Vagina (tissue), 2 donors: ENCODE results near the gene CENPX.

Experiments
- CTCF ChIP-seq, 3 experiments: fragments of 450-650 bp in 2 of 3; fragments of 200-600 bp in 1 of 3; sonication (generic) in 1 of 3; IDR thresholded peaks; one replicate each; pipeline ENCODE4 v1.5.1; 2017 to 2019; ENCODE audit warnings: antibody characterized with exemption in 3 of 3, mild to moderate bottlenecking in 2 of 3, moderate library complexity in 2 of 3
- POLR2A ChIP-seq, 2 donors: fragments of 450-650 bp; IDR thresholded peaks; one replicate each; pipeline ENCODE4 v1.6.1; 2017; ENCODE audit warnings: antibody characterized with exemption in 2 of 2, mild to moderate bottlenecking in 2 of 2, moderate library complexity in 2 of 2
- POLR2AphosphoS5 ChIP-seq, 2 donors: sonication (generic); formaldehyde crosslinking; IDR thresholded peaks; one replicate each; pipeline ENCODE4 v1.9.0; 2017; ENCODE audit warnings: antibody characterized with exemption in 2 of 2, mild to moderate bottlenecking in 2 of 2, low read depth in 1 of 2; ENCODE audit not compliant: insufficient read depth in 1 of 2

- TF ChIP-seq CTCF (IDR thresholded peaks at IDR 0.05) (no peak), POLR2AphosphoS5 (IDR thresholded peaks at IDR 0.05; ENCODE audit: insufficient read depth in 1 of 2, low read depth in 1 of 2) (no peak), POLR2A (IDR thresholded peaks at IDR 0.05) (no peak)
Measured at GRCh38 chr17:82034371-82035011, 11.8 kb upstream of the CENPX start.
